ENCODE measurements around the gene LRG1.
"Not testable (repeated sequence)": the region's sequence is repeated elsewhere in the genome, so short reads cannot be mapped to it uniquely, and the experiment has no call there.

The LRG1 gene

DNA sequence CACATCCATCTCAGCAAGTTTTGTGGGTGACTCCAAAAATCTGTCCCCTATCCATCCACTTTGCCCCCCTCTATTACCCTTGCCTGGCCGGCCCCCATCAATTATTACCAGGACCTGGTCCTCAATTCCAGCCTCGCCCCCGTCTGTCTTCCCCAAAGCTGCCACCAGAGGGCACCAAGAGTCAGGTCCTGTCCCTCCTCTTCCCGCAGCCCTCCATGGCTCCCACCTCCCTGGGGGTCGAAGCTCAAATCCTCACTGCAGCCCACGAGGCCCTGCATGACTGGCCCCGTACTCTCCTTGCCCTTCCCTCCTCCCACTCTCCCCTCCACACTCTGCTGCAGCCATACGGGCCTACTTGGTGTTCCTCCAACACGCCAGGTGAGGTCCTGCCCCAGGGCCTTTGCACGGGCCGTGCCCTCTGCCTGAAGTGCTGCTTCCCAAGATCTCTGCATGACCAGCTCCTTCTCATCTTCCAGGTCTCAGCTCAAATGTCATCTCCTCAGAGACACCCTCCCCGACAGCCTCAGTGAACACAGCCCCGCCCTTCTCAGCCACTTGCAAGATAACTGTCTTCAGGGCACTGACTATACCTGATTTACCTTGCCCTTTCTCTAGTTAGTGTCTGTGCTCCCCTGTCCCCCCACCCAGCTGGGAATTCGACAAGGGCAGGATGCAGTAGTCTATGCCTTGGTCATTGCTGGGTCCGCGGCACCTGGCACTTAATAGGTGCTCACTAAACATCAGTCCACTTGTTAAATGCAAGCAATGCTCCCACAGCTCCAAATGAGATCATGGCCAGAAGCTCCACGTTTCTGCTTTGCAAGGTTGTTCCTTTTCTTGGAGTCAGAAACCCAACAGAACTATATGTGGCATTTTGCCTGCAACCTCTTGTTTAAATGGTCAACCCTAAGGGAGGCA, 36.4 kb upstream of the LRG1 start:
- peak; percentile 32 to 65 (median 56) for DNase-seq (ENCODE audit: low read depth in 4 of 4, low spot score in 1 of 4)

DNA sequence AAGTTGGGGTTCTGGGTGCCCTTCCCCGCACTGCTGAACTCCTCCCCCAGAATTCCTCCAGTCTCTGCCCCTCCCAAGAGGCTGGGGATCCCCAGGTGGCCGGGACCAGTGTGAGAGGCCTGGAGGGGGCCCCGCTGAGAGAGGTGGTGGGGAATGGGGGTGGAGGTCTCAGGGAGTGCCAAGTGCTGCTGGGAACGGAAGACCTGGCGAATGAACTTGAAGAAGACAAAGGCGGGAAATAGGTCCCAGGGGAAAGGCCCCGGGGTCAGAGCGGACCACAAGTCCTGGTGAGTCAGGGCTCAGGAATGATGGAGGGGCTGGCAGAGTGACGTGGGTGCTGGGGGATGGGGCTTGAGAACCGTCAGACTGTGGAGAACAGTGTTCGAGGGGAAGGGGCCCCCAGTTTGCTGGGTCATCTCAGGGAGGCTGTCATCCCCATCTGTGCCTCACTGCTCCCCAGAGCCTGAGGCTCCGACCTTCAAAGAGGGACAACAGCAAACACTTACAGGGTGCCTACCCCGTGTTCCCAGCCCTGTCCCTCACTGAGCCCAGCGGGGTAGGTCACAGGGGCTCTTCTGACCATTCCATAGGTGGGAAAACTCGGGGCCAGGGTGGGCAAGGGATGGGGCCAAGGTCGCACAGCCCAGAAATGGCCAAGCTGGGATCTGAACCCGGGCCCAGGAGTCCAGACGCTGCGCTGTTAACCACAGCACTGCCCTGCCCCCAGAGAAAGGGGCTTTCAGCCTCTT, 35.6 kb upstream of the LRG1 start:
- no peak for DNase-seq (ENCODE audit: low read depth in 4 of 4, low spot score in 1 of 4)

DNA sequence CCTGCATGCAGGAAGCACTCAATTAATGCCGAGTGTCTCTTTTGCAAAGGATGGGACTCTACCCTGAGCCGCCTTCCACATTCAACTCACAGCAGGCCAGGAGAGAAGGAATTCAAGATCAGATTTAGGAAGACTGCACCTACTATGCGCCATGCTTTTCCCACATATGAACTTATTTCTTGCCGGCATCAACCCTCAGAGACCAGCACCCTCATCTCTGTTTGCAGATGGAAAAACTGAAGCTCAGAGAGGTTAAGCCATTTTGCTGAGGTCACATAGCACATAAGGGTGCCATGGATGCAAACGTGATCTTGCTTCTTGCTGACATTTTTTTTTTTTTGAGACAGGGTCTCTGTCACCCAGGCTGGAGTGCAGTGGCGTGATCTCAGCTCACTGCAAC, 33.8 kb upstream of the LRG1 start:
- no peak for DNase-seq (ENCODE audit: low read depth in 4 of 4, low spot score in 1 of 4)

DNA sequence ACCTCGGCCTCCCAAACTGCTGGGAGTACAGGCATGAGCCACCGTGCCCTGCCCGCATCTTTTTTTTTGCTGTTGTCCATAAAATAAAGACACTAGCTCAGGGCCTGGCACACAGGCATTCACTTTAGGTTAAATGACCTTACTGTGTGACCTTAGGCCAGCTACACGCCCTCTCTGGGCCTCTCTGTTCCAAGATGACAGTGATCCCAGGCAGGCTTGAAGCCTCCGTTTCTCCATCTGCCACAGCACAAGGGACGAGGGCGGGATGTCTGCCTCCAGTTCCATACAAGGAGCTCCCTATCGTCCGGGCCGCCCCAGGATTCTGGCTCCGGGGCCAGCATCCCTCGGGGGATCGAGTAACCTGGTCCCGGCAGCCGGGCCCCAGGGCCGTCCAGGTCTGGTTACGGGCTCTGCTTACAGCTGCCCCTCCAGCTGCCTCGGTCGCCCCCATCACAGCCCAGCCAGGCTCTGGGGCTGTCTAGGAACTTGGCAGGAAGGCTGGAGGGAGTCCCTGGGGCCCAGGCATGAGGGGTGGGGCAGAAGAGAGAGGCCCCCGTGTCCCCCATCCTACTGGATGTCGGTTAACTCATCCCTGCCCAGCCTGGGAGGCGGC, 31.6 kb upstream of the LRG1 start:
- no peak for DNase-seq (ENCODE audit: low read depth in 4 of 4, low spot score in 1 of 4)

DNA sequence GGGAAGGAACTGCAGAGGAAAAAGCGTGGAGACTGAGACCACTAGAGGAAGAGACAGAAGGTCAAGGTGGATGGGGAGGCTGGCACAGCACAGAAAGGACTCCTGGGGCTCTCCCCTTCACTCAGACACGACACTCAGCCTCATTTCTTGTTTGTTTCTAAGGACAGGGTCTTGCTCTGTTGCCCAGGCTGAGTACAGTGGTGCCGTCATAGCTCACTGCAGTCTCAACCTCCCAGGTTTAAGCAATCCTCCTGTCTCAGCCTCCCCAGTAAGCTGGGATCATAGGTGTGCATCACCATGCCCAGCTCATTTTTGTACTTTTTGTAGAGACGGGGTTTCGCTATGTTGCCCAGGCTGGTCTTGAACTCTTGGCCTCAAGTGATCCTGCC, 31.1 kb upstream of the LRG1 start:
- DNase-seq (ENCODE audit: low read depth in 4 of 4, low spot score in 1 of 4), result no peak

DNA sequence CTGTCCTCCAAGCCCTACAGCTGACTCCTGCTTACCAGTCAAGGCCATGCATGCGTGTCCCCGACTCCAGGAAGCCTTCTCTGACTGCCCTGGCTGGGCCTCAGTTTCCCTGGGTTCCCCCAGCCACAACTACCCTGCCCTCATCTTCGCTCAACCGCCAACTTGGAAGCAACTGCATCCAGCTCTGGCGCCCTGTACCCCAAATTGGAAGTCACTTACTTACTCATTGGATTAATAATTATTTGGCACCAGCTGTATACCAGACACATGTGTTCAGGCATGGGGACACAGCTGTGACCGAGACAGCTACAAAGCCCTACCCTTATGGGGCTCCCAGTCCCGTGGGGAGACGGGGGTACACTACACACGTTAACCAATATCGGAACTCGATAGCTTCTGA, 30.6 kb upstream of the LRG1 start:
- DNase-seq (ENCODE audit: low read depth in 4 of 4, low spot score in 1 of 4), result no peak

DNA sequence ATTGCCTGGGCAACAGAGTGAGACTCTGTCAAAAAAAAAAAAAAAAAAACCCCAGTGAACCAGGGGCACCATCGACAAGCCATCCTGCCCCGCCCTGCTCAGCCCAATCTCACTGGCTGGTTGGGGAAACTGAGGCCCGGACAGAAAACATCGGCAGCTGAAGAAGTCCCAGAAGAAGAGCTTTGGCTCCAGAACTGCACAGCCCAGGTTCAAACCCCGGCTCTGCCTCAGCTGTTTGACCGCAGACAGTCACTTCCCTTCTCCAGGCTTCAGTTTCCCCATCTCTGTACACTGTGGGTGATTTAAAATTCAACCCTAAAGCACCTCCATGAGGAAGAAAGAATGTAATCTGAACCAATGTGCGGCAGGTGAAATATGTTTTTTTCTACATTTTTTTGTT, 29.1 kb upstream of the LRG1 start:
- DNase-seq (ENCODE audit: low read depth in 4 of 4, low spot score in 1 of 4), result no peak

DNA sequence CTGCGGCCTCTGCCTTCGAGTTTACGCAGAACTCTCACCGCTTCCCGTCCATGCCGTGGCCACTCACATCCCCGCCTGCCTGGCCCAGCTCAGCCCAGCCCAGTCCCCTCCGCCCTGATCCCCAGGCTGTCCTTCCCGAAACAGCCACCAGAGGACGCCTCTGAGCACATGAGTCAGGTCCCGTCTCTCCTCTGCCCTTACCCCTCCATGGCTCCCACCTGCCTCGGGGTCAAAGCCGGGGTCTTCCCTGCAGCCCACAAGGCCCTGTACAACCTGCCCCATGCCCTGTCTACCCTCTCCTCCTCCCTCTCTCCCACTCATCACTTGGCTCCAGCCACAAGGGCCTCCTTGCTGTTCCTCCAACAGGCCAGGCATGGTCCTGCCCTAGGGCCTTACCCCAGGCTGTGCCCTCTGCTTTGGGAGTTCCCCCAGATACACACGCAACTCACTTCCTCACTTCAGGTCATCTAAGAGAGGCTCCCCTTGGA, 27.8 kb upstream of the LRG1 start:
- peak; percentile 29 to 45 (median 36) for DNase-seq (ENCODE audit: low read depth in 4 of 4, low spot score in 1 of 4)

DNA sequence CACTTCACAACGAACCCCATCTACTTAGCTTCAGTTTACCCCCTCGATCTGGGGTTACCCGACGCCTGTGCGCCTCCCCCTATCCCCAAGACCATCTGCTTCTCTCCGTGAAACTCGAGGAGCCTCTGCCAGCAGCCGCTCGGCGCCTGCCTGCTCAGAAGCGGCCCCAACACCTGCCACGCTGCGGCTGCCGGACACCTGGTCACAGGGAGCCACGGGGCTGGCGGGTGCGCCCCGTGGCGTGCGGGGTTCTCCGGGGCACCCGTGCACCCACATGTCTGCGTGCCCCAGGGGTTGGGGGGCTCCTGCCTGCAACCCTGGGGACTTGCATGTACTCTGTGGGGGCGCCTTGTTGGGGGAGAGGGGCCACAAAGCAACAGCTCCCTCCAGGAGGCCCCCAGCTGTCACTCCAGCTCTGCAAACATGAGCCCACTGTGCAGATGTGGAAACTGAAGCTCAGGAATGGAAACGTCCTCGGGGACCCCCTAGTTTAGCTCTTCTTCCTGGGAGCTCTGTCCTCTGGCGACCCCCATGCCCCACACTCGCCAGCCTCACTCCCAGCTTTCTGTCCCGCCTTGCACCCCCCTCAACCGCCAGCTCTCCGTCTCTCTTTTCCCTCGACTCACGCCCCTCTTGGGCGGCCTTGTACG, 26.7 kb upstream of the LRG1 start:
- no peak for DNase-seq (ENCODE audit: low read depth in 4 of 4, low spot score in 1 of 4)

DNA sequence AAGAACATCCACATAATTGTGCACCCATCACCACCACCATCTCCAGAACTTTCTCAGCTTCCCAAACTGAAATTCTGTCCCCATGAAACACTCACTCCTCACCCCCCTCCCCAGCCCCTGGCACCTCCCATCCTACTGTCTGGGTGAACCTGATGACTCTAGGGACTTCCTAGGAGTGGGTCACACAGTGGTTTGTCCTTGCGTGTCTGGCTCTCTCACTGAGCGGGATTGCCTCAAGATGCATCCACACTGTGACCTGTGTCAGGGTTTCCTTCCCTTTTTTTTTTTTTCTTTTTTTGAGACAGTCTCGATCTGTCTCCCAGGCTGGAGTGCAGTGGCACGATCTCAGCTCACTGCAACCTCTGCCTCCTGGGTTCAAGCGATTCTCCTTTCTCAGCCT, 23.7 kb upstream of the LRG1 start:
- not testable (repeated sequence) for DNase-seq (ENCODE audit: low read depth in 4 of 4, low spot score in 1 of 4)

DNA sequence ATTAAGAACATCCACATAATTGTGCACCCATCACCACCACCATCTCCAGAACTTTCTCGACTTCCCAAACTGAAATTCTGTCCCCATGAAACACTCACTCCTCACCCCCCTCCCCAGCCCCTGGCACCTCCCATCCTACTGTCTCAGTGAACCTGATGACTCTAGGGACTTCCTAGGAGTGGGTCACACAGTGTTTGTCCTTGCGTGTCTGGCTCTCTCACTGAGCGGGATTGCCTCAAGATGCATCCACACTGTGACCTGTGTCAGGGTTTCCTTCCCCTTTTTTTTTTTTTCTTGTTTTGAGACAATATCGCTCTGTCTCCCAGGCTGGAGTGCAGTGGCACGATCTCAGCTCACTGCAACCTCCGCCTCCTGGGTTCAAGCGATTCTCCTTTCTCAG, 22.2 kb upstream of the LRG1 start:
- DNase-seq (ENCODE audit: low read depth in 4 of 4, low spot score in 1 of 4), result not testable (repeated sequence)

DNA sequence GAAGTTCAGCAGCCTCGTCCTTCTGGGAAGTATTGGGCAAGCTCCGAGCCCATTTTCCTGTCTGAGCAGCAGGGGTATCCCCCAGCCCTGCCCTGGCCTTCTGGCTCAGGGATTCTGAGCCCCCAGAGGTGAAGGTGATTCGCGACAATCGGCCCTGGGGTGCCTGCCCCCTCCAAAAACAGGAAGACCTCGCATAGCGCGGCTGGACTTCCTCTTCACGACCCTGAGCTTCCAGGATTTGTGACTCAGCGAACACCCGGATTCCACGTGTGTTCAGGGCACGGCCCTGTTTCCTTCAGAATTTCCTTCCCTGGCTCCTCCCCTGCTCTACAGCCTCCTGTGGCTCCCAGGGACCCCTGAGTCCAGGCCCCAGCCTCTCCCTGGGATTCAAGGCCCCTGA, 19.7 kb upstream of the LRG1 start, which contains the start of gene SEMA6B:
Gene SEMA6B (minus strand): TSS at position 116 of the 400 bp plus-strand sequence. CDS start 1,227 bp downstream, outside the sequence.
- no peak for DNase-seq (ENCODE audit: low read depth in 4 of 4, low spot score in 1 of 4)

DNA sequence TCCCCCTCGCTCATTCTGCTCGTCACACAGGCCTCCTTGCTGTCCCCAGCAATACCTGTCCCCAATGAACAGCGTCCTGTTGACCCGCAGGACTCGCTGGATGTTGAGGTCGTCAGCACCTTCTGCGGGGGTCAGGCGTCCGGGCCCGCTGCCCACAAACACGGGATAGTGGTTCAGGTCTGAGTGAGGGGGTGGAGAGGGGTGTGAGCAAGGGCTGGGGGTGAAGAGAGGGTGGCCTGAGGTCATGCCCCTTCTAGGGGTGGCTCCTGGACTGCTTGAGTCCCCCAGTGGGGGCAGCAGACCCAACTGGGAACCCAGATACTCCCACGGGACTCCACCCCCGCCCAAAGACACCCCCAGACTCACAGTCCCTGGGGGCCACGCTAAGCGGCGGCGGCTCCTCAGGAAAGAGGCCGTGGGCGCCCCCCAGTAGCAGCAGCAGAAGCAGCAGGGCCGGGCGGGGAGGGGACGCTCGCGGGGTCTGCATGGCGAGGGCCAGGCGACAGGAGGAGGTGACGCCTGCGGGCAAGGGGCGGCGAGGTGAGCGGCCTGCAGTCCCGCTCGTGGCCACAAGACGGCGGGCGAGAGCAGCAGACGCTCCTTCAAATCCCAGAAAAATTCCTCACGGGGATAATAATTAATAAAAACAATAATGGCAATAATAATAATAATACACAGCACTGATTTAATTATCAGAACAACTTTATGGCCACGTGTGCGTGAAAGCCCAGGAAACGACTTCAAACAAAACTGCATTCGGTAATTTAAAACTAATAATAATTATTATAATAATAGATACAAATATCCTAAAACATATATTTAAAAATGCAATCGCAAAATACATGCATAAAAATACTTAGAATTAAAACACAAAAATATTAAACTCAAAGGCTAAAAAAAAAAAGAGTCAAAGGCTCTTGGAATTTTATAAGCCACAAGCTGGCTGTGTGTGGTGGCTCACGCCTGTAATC, 18.4 kb upstream of the LRG1 start:
- DNase-seq (ENCODE audit: low read depth in 4 of 4, low spot score in 1 of 4), result peak in 1 of 4 experiments; percentile 23

DNA sequence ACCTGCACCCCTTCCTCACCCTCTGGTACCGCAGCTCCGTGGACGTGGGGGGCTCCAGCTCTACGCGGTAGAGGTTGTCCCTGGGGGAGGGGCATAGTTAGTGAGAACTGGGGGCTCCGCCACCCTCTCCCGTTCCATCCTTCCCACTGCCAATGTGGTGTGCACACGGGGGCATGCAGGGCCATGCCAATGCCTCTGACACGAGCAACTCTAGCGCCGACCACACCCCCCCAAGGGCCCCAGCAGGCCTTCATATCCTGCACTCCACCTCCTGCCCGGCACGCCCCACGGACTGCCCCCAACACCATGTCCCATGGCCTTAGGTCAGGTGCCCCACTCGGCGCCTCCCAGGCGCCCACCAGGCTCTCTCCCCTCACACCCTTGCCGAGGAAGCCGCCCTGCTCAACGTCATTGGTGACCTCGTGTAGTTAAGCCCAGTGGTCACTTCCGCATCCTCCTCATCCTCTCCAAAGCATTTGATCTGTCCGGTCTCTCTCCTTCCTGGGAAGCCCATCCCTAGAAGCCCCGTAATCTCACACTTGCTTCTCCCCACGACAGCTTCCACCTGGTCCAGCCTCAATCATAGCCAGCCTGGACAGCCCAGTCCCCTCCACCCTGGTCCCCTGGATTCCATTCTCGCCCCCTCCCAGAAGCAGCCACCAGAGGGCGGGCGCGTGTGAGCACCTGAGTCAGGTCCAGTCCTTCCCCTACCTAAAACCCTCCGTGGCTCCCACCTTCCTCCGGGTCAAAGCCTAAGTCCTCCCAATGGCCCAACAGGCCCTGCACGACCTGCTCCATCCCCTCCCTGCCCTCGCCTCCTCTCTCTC, 17.5 kb upstream of the LRG1 start:
- no peak for DNase-seq (ENCODE audit: low read depth in 4 of 4, low spot score in 1 of 4)

DNA sequence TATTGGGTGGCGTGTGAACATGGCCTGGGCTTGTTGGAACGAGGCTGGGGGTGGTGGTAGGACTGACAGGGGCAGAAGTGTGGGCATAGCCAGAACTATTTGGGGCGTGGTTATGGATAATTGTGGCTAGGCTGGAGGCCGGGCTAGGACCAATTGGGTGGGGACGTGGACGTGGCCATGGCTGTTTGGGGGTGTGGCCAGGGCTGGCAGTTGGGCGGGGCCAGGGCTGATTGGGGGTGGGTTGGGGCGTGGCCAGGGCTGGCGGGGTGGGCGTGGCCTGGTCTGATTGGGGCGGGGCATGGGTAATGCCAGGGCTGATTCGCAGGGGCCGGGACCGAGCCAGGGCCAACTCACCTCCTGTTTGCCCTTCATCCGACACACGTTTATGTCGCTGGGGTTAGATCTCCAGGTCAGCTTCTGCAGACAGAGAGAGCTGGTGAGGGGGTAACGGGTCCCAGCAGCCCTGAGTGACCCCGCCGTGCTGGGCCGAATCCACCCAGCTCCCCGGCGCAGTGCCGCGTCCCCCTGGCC, 16.8 kb upstream of the LRG1 start:
- no peak for DNase-seq (ENCODE audit: low read depth in 4 of 4, low spot score in 1 of 4)

DNA sequence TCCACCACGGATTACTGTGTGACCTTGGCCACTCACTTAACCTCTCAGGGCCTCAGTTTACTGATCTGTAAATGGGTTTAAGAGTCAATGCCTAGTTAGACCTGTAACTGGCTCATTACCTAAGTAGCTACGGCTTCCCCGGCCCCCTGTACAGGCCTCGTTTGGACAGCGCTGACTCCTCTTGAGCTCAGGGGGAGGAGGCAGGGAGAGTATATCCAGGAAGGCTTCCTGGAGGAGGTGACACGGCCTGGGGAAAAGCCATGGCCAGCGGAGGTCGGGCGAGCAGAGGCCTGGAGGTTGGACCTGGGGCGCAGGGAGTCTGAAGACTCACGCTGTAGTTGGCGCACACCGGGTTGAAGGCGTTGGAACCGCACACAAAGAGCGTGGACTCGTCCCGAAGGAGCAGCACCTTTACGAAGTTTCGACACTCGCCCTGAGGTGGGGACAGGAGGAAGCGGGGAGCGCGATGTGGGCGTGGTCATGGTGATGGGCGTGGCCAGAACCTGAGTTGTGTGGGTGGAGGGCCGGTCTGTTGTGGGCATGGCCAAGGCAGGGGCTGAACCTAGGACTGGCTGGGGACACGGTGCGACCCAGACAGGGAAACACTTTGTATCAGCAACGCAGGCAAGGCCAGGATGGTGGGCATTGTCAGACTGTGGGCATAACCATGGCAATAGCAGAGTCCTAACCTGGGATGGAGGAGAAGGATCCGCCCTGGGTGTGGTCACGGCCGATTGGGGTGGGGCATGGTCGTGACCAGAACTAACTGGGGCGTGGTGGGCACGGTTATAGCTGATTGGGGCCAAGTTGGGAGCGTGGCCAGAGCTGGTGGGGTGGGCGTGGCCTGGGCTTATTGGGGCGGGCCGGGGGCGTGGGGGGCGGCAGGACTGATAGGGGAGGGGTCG, 16.1 kb upstream of the LRG1 start:
- no peak for DNase-seq (ENCODE audit: low read depth in 4 of 4, low spot score in 1 of 4)

DNA sequence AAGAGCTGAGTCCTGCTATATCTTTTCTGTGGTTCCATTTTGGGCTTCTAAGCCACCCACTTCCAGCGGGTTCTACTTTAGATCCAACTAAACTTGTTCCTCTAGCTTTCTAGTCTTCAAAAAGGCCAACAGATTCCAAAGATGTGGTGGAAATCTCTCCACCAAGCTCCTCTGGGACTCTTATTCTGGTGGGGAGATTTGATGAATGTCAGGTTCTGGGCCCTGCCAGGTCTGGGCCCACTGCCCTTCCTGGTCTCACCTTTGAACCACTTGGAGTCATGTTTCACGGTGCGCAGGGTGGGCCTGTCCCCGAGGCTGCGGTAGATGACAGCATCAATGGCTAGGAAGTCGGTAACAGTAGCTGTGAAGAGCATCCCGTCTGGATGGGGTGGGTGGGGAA, 14.9 kb upstream of the LRG1 start:
- no peak for DNase-seq (ENCODE audit: low read depth in 4 of 4, low spot score in 1 of 4)

DNA sequence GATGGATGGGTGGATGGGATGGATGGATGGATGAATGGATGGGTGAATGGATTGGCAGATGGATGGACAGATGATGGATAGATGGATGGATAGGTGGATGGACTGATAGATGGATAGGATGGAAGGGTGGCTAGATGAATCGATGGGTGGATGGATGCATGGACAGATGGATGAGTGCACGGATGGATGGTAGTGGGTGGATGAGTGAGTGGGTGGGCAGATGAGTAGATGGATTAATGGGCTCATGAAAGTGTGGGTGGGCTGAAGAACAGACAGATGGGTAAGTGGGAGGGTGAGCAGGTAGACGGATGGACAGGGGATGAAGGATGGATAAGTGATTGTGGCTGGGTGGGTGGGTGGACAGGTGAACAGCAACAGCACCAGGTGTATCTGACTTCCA, 13.9 kb upstream of the LRG1 start:
- no peak for DNase-seq (ENCODE audit: low read depth in 4 of 4, low spot score in 1 of 4)

All from stimulated activated CD4-positive, alpha-beta T cell treated with anti-CD3 and anti-CD28 coated beads, Interleukin-1b, Interleukin-23, amount 100 ng/mL, for 24 hours (primary cell).